ENCODE measurements around the gene NDUFS2. TPM values are rescaled to one million over a fixed set of nuclear protein-coding genes. Genes with fewer than 3 reads are reported as not detected.
A peak's percentile ranks its signal among the peaks of the same experiment; 100 is the strongest.

The NDUFS2 gene
- polyA plus RNA-seq, 1 experiment, result 129 TPM

GRCh38 chr1:161179698-161180097 lies 22.5 kb upstream of the NDUFS2 start:
- H3K4me3 ChIP-seq (ENCODE audit: low read depth, low read length), result no peak overlapping the region
- DNase-seq (ENCODE audit: low read depth), result no peak
- CTCF ChIA-PET, result interaction anchor here (0.6 to 4.0 kb wide), 9 partner anchors 10 to 226 kb away, joined by 3 to 34 read pairs (median 3); no protein-coding TSS in a partner anchor
- peaks cover 5% of the 10 kb centered on the region for H3K36me3 ChIP-seq (ENCODE audit: control insufficient read depth, insufficient read depth, low read length)
- no peaks in the 10 kb centered on the region for H3K27me3 ChIP-seq (ENCODE audit: control insufficient read depth, insufficient read depth, low read length)
- POLR2A ChIA-PET, result no interaction called here
- TF ChIP-seq CTCF (IDR thresholded peaks at IDR 0.05; ENCODE audit: insufficient read depth, low read depth, low read length), result no peak

GRCh38 chr1:161180639-161181038 lies 21.5 kb upstream of the NDUFS2 start:
- POLR2A ChIA-PET, result no interaction called here
- Histone ChIP-seq H3K4me3 (ENCODE audit: low read depth, low read length) (no peak overlapping the region), H3K27me3 (ENCODE audit: control insufficient read depth, insufficient read depth, low read length) (no peaks in the 10 kb centered on the region), H3K36me3 (ENCODE audit: control insufficient read depth, insufficient read depth, low read length) (peaks cover 3% of the 10 kb centered on the region; the same call in 1 of the 2 replicates)
- TF ChIP-seq CTCF (IDR thresholded peaks at IDR 0.05; ENCODE audit: insufficient read depth, low read depth, low read length), result peak; percentile 33
- CTCF ChIA-PET, result interaction anchor here (1.0 to 4.0 kb wide), 6 partner anchors 12 to 209 kb away, joined by 3 to 34 read pairs (median 3); partner anchors contain the start of gene PPOX
- no peak for DNase-seq (ENCODE audit: low read depth)

GRCh38 chr1:161182214-161182613 lies 20.0 kb upstream of the NDUFS2 start:
- CTCF ChIA-PET, result interaction anchor here (1.1 to 4.0 kb wide), 5 partner anchors 10 to 44 kb away, joined by 3 to 34 read pairs (median 5); partner anchors contain the start of gene TOMM40L
- no peak for TF ChIP-seq CTCF (IDR thresholded peaks at IDR 0.05; ENCODE audit: insufficient read depth, low read depth, low read length)
- Histone ChIP-seq H3K36me3 (ENCODE audit: control insufficient read depth, insufficient read depth, low read length) (no peaks in the 10 kb centered on the region), H3K4me3 (ENCODE audit: low read depth, low read length) (no peak overlapping the region), H3K27me3 (ENCODE audit: control insufficient read depth, insufficient read depth, low read length) (no peaks in the 10 kb centered on the region)
- no peak for DNase-seq (ENCODE audit: low read depth)
- POLR2A ChIA-PET, result interaction anchor here (1.0 kb wide), 1 partner anchor 20 kb away, joined by 3 read pairs; the partner anchor contains the start of gene NDUFS2

- H3K27me3 ChIP-seq (ENCODE audit: control insufficient read depth, insufficient read depth, low read length), result no peaks in the 10 kb centered on the region
- no peak for DNase-seq (ENCODE audit: low read depth)
- CTCF ChIA-PET, result interaction anchor here (1.5 kb wide), 1 partner anchor 40 kb away, joined by 5 read pairs; the partner anchor contains the start of gene TOMM40L
- no peak for TF ChIP-seq CTCF (IDR thresholded peaks at IDR 0.05; ENCODE audit: insufficient read depth, low read depth, low read length)
- no peak overlapping the region for H3K4me3 ChIP-seq (ENCODE audit: low read depth, low read length)
- POLR2A ChIA-PET, result no interaction called here
- H3K36me3 ChIP-seq (ENCODE audit: control insufficient read depth, insufficient read depth, low read length), result no peaks in the 10 kb centered on the region
Measured at GRCh38 chr1:161185282-161185682, 16.9 kb upstream of the NDUFS2 start.

- H3K36me3 ChIP-seq (ENCODE audit: control insufficient read depth, insufficient read depth, low read length), result peaks cover 1% of the 10 kb centered on the region; the same call in 1 of the 2 replicates
- DNase-seq (ENCODE audit: low read depth), result no peak
- no peaks in the 10 kb centered on the region for H3K27me3 ChIP-seq (ENCODE audit: control insufficient read depth, insufficient read depth, low read length)
- TF ChIP-seq CTCF (IDR thresholded peaks at IDR 0.05; ENCODE audit: insufficient read depth, low read depth, low read length), result no peak
- no peak overlapping the region for H3K4me3 ChIP-seq (ENCODE audit: low read depth, low read length)
- CTCF ChIA-PET, result interaction anchor here (0.6 to 1.5 kb wide), 2 partner anchors 21 to 40 kb away, joined by 3 to 5 read pairs; partner anchors contain the start of gene TOMM40L
- POLR2A ChIA-PET, result no interaction called here
Measured at GRCh38 chr1:161185732-161186311, 16.3 kb upstream of the NDUFS2 start.
